ENCODE results near the gene ANKRD9. TPM values are rescaled to one million over a fixed set of nuclear protein-coding genes. Genes with fewer than 3 reads are reported as not detected.
A peak's percentile ranks its signal among the peaks of the same experiment; 100 is the strongest.

ANKRD9 gene
- total and polyA plus RNA-seq, 9 donors: 2.2 to 48.1 (median 15.0) TPM

- no peaks in the 10 kb centered on the region for H3K27me3 ChIP-seq
- H3K36me3 ChIP-seq: no peaks in the 10 kb centered on the region
- peaks cover 8% of the 10 kb centered on the region for H3K4me1 ChIP-seq (ENCODE audit: insufficient read depth)
- peak in 1 of 5 donors; percentile 27 for DNase-seq
- H3K9me3 ChIP-seq: no peaks in the 10 kb centered on the region
- no peak overlapping the region for H3K4me3 ChIP-seq
- WGBS, 3 donors: 91 to 92% (median 91%) methylated on average over 18 of the region's 18 CpGs
- no peak for TF ChIP-seq CTCF (IDR thresholded peaks at IDR 0.05)
- no peak for TF ChIP-seq EP300 (IDR thresholded peaks at IDR 0.05)
- no peak for TF ChIP-seq POLR2A (IDR thresholded peaks at IDR 0.05)
- no peak overlapping the region for H3K27ac ChIP-seq
- intact Hi-C loops (cut with DNase I): no loop called here
Observed at GRCh38 chr14:102490456-102490855, 19.1 kb downstream of the ANKRD9 start.

- H3K27ac ChIP-seq: peak overlapping the region in 1 of 2 donors; percentile 64
Observed at GRCh38 chr14:102487204-102487577, 22.4 kb downstream of the ANKRD9 start.

GRCh38 chr14:102486513-102487203 lies 22.9 kb downstream of the ANKRD9 start:
- WGBS, 3 donors: 43 to 54% (median 50%) methylated on average over 17 of the region's 17 CpGs
- peaks cover 6% of the 10 kb centered on the region for H3K4me1 ChIP-seq (ENCODE audit: insufficient read depth)
- no peaks in the 10 kb centered on the region for H3K9me3 ChIP-seq
- DNase-seq: no peak
- H3K36me3 ChIP-seq: no peaks in the 10 kb centered on the region
- TF ChIP-seq CTCF (IDR thresholded peaks at IDR 0.05): no peak
- no peak for TF ChIP-seq POLR2A (IDR thresholded peaks at IDR 0.05)
- no peak for TF ChIP-seq EP300 (IDR thresholded peaks at IDR 0.05)
- intact Hi-C loops (cut with DNase I): no loop called here
- no peak overlapping the region for H3K4me3 ChIP-seq
- no peaks in the 10 kb centered on the region for H3K27me3 ChIP-seq
- peak overlapping the region in 1 of 2 donors; percentile 64 for H3K27ac ChIP-seq

More at GRCh38 chr14:102487204-102487577, 22.4 kb downstream of the ANKRD9 start:
- intact Hi-C loops (cut with DNase I): no loop called here
- no peak overlapping the region for H3K4me3 ChIP-seq
- no peaks in the 10 kb centered on the region for H3K36me3 ChIP-seq
- peaks cover 6% of the 10 kb centered on the region for H3K4me1 ChIP-seq (ENCODE audit: insufficient read depth)
- H3K27me3 ChIP-seq: no peaks in the 10 kb centered on the region
- no peaks in the 10 kb centered on the region for H3K9me3 ChIP-seq
- no peak for TF ChIP-seq EP300 (IDR thresholded peaks at IDR 0.05)
- TF ChIP-seq CTCF (IDR thresholded peaks at IDR 0.05): no peak
- TF ChIP-seq POLR2A (IDR thresholded peaks at IDR 0.05): no peak
- 10 to 21% (median 18%) methylated on average over 7 of the region's 7 CpGs for WGBS, 3 donors
- DNase-seq: peak in 1 of 5 donors; percentile 28

- Histone ChIP-seq H3K4me3 (no peak overlapping the region), H3K9me3 (no peaks in the 10 kb centered on the region), H3K4me1 (ENCODE audit: insufficient read depth) (peaks cover 6% of the 10 kb centered on the region), H3K27me3 (no peaks in the 10 kb centered on the region), H3K36me3 (no peaks in the 10 kb centered on the region), H3K27ac (peak overlapping the region in 1 of 2 donors; percentile 64)
- 80 to 85% (median 83%) methylated on average over 11 of the region's 11 CpGs for WGBS, 3 donors
- intact Hi-C loops (cut with DNase I): no loop called here
- TF ChIP-seq EP300 (IDR thresholded peaks at IDR 0.05): no peak
- no peak for TF ChIP-seq POLR2A (IDR thresholded peaks at IDR 0.05)
- TF ChIP-seq CTCF (IDR thresholded peaks at IDR 0.05): no peak
- no peak for DNase-seq
Observed at GRCh38 chr14:102485693-102486512, 23.7 kb downstream of the ANKRD9 start.

All from ovary (tissue), 9 donors.